ENCODE results near the gene DYNC1I1.

The DYNC1I1 gene

DNA sequence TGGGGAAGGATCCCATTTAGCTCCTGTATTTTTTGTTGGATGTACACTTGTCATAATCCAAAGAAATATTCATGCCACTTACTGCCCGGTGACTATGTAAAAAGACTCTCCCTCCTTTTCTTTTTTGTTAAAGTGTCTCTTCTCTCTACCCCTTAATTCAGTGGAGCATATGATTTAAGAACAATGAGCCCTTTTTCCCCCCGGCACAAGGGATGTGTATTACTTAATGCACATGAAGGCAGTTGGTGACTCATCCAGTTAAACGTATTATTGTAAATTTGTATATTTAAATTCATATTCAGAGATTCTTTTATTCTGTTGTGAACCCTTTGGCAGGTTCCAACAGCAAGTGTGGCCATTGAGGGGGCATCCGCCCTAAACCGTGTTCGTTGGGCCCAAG, 307.7 kb downstream of the DYNC1I1 start:
- DNase-seq (ENCODE audit: low read depth in 2 of 2) = no peak

- DNase-seq (ENCODE audit: low read depth in 2 of 2) = no peak
These were observed 312.7 kb downstream of the DYNC1I1 start for GRCh38 chr7:96084881-96085553.

- DNase-seq (ENCODE audit: low read depth in 2 of 2) = no peak
These were observed 313.6 kb downstream of the DYNC1I1 start for GRCh38 chr7:96085953-96086352.

DNA sequence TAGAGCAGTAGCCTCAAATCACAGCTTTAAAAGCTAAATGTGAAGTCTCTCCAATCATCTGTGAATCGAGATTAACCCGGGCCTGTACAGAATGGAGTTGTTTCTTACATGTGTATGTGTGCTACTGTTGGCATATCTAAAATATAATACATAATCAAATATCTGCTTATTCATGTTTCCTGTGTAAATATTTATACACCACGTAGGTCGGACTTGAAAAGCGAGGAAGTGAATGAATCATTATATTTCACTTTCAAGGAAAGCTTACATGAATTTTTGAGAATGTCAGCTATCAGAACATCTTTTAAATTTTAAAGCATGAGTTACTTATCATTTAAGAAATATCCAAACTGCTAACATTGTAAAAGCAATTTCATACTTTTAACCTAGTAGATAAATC, 316.2 kb downstream of the DYNC1I1 start:
- DNase-seq (ENCODE audit: low read depth in 2 of 2) = no peak

GRCh38 chr7:96089511-96089910, 317.2 kb downstream of the DYNC1I1 start:
- no peak for DNase-seq (ENCODE audit: low read depth in 2 of 2)

GRCh38 chr7:96090756-96091155, 318.4 kb downstream of the DYNC1I1 start:
- DNase-seq (ENCODE audit: low read depth in 2 of 2) = no peak

- DNase-seq (ENCODE audit: low read depth in 2 of 2) = no peak
These were observed 321.1 kb downstream of the DYNC1I1 start for GRCh38 chr7:96093435-96093834.

GRCh38 chr7:96097835-96098234, 325.5 kb downstream of the DYNC1I1 start:
- DNase-seq (ENCODE audit: low read depth in 2 of 2) = no peak

DNA sequence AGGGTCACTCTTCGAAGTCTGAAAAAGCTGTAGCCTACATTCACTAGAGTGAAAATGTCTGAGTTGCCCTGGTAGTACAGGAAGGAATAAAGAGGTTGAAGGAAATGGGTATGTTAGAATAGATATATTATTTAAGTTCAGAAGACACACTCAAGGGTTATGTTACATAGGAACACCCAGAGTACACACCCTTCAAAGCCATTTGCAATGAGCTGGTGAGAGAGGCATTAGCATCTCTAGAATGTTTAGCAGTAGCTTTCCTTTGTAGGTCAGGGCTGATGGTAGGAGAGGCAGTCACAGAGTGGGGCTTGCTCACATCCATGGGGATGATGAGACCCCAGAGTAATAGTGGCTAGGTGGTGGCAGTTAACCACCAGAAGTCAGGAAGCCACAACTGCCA, 328.4 kb downstream of the DYNC1I1 start:
- no peak for DNase-seq (ENCODE audit: low read depth in 2 of 2)

DNA sequence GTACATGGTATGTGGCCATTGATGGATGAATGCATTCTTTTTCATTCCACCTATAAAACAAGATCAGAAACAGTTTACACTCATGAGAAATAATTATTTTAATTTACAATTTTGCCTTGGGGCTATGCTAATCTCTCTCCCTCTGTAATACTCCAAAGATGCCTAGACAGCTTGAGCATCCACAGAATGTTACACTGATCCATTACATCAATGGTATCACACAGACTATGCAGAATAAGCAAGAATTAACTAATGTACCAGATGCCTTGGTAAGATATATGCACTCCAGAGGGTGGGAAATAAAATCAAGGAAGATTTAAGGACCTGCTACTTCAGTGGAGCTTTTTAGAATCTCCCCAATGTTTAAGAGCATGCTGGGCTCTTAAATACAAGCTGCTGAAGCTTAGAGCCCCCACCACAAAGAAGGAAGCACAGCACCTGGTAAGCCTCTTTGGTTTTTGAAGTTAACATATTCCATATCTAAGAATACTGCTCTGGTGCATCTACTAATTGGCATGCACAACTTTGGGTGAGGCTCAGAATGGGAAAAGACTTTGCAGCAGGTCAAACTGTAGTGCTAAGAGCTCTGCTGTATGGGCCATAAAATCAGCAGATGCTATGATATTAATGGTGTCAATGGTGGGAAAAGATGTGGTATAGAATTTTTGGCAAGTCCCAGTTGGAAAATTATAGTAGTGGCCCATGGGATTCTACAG, 329.9 kb downstream of the DYNC1I1 start:
- DNase-seq (ENCODE audit: low read depth in 2 of 2) = no peak

DNA sequence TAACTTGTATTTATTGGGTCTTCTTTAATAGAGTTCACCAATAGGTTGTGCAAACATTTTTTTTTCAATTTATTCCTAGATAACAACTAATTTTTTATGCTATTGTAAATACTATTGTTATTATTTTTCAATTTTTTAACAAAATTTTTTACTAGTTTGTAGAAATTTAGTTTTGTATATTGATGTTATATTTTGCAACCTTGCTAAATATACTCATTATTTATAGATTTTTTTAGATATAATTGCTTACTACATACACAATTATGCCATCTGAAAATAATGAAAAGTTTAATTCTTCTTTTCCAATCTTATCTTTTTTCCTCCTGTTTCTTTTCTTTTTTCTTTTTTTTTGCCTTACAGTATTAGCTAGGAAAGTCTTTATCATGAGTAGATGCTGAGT, 332.6 kb downstream of the DYNC1I1 start:
- no peak for DNase-seq (ENCODE audit: low read depth in 2 of 2)

DNA sequence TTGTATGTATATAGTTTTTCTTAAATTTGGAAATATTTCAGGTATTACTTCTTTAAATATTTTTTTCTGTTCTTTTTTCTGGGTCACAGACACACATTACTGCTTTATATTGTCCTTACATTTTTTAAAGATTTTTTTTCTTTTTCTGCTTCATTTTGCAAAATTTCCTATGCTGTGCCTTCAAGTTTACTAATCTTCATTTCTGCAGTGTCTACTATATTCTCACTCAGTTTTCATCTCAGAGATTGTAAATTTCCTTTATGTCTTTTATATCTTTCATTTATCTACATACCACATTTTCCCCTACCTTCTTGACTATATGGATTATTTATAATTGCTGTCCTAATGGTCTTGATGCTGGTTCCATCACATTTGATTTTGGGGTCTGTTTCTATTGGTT, 339.1 kb downstream of the DYNC1I1 start:
- DNase-seq (ENCODE audit: low read depth in 2 of 2) = no peak

DNA sequence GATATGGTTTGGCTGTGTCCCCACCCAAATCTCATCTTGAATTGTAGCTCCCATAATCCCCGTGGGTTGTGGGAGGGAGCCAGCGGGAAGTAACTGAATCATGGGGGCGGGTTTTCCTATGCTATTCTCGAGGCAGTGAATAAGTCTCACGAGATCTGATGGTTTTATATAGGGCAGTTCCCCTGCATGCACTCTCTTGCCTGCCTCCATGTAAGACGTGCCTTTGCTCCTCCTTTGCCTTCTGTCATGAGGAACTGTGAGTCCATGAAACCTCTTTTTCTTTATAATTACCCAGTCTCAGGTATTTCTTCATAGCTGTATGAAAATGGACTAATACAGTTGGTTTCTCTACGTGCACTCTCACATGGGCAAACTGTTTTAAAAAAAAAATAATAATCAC, 341.8 kb downstream of the DYNC1I1 start:
- no peak for DNase-seq (ENCODE audit: low read depth in 2 of 2)

DNA sequence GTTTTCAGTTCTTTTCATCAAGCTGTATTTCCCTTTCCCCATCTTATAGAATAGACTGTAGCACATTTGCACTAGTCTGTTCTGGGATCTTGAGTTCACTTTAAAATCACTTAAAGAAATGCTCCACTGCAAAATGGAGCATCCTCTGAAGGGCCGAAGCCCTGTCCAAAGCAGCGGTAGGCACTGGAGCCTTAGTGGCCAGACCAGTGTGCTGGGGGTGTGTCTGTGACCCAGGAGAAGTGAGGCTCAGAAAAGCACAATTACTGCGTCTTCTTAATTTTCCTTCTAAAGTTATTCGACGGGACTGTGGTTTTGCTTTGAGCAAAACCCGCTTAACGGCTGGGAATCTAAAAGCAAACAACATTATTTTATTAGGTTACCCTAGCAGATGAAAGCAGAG, 343.8 kb downstream of the DYNC1I1 start:
- no peak for DNase-seq (ENCODE audit: low read depth in 2 of 2)

DNA sequence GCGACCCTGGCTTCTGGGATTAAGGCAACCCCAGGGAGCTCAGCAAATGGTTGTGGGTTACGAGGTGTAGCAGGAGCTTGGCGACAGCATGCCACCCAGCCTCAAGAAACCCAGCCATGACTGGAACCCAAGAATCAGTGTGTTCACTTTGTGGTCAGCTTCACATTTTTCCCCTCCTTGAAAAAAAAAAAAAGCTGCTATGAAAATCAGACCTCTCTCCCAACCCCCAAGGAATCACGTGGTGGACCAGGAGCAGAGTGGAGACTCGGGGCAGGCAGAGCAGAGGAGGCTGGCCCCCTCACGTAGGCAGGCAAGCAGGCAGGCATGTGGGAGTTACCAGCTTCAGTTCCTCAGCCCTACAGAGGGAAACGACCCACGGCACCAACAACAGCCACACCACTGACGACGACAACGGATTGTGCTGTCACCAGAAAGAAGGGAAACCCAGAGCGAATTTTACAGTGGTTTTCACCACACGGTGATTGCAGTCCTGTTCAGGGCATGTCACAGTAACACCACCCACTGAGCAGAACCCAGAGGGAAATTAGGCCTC, 346.2 kb downstream of the DYNC1I1 start:
- no peak for DNase-seq (ENCODE audit: low read depth in 2 of 2)

DNA sequence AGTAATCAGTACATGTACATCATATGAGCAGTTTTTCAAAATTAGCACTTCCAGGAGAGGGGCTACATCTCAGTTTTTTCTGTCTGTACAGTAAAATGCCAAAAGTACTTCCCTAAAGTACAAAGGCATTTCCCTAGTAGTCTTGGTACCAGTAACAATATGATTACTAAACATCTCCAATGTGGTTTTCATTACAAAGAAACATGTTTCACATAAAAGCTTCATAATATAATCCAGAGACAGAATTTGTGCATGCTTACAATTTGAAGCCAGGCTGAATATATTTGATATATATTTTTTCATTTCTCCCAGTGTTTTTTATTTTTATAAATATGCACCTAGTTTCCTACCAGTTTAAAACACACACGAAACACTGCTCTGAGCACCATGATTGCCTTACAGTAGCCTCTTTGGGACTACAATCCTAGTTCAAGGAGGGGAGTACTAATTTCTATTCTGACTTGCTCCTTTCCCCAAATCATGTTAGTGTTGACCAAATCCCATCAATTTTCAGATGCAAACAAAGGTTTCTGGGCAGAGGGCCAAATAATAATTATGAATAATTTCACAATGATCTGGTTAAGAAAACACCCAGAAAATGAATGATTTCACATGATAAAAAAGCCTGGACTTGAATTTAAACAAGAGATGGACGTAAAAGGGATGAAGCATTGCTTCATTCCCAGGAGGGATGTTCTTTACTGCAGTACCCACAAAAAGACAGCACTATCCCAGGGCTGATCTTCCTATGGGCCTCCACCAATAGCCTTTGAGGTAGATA, 348.3 kb downstream of the DYNC1I1 start:
- no peak for DNase-seq (ENCODE audit: low read depth in 2 of 2)

DNA sequence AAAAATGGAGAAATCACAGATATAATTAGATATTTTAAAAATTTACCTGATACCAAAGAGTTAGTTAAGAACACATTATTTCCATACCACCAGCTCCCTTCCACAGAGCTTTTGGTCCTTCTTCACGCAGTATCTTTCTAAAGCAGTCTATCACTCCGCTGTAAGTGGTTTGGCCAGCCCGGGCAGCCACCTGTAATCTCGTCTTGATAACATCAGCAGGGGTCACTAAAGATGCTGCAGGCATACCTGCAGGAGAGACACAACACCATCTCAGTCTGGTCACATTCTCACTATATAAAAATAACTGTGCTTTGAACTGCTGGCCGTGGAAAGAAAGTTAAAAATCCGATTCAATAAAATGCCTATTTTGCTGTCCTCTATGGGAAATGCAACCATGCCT, 349.4 kb downstream of the DYNC1I1 start:
- DNase-seq (ENCODE audit: low read depth in 2 of 2) = no peak

- DNase-seq (ENCODE audit: low read depth in 2 of 2) = no peak
These were observed 350.4 kb downstream of the DYNC1I1 start for GRCh38 chr7:96122746-96123145.

DNA sequence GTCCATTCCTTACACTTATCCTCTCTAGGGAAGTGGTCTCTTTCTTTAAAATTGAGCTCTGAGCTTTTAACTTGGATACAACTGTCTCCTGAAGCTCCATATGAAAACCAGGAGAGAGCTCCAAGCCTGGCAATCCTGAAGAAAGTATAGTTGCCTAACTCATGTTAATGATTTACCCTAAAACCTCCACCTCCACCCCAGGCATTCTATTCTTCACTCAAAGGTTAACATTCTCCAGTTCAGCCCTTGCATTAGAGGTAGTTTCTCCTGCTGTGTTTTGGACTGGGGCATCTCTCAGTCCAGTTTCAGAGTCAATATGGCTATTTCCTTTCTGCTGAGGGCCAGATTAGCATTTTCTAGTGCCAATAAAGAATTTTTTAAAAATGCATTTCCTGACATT, 354.0 kb downstream of the DYNC1I1 start:
- DNase-seq (ENCODE audit: low read depth in 2 of 2) = no peak

DNA sequence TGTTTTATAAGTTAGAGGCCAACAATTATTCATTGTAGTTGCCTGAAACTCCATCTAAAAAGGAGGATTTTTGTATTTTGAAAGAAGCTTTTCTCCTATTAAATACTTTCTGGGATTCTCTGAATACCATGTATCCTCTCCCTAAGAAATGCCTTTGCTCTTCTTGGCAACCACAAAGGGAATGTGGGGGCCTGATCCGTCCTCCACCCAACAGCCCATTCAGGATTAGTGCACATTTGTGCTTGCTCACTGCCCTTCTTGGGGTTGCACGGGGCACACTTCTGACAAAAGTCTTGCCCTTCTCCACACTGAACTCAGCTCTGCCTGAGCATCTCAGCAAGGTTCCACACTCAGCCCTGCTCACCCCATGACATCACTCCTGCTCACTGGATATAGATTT, 355.4 kb downstream of the DYNC1I1 start:
- DNase-seq (ENCODE audit: low read depth in 2 of 2) = no peak

DNA sequence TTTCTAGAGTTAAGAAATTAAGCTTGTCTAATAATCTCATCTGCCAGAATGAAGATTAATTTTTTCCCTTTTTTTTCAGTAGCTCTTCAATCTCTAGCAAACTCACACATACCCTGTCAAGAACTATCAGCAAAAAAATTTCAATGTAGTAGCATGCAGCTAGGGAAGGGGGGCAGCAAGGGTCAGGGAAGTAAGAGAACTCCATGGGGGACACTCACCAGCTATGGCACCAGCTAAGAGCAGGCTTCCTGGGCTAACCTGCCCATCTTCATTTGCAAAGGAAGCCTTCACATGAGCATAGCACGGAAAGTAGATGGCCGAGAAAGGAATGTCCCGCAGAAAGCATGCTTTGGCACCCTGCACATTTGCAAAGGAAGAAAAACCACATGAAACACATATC, 359.2 kb downstream of the DYNC1I1 start:
- DNase-seq (ENCODE audit: low read depth in 2 of 2) = no peak

DNA sequence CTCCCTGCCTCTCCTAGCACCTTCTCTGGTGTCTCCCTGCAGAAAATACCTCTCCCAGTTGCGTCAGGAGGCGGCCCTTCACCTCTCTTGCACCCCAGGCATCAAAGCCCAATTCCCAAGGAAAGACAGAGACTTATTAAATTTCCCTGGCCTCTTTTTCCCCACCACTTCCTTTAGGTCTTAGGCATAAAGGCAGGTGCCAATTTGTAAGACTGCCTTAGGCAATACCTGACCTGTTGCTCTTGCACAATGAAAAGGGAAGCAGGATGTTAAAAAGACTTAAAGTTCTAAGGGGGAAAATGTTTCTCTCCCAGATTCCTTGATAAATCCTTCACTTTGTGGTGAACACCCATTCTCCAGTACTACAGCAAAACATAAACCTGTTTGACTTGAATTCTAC, 362.9 kb downstream of the DYNC1I1 start:
- DNase-seq (ENCODE audit: low read depth in 2 of 2) = no peak

Measured in stimulated activated CD4-positive, alpha-beta T cell treated with anti-CD3 and anti-CD28 coated beads, Interleukin-1b, Interleukin-23, amount 100 ng/mL, for 4 hours (primary cell).